ENCODE measurements around the gene CD163.

GRCh38 chr12:7497661-7498060 is 5.9 kb downstream of the CD163 start:
- no peak for TF ChIP-seq CTCF (IDR thresholded peaks at IDR 0.05)
- TF ChIP-seq POLR2A (IDR thresholded peaks at IDR 0.05), result no peak

All from testis (tissue), 2 donors.